IMR-90 (cell line): Measurements from ENCODE around the gene TUBB6.

Experiments used
- CEBPB ChIP-seq: IDR thresholded peaks from 2 replicates; pipeline ENCODE4 v1.6.1; 2012; ENCODE audit warnings: low read depth, low read length, improper control_type of control experiment
- CTCF ChIP-seq: conservative IDR thresholded peaks from 2 replicates; pipeline ENCODE4 v1.5.1; 2012; ENCODE audit warnings: mild to moderate bottlenecking, low read depth, low read length, improper control_type of control experiment
- ELK1 ChIP-seq: fragments of 150-350 bp; IDR thresholded peaks from 2 replicates; pipeline ENCODE4 v1.6.1; 2016; ENCODE audit warnings: low read depth, mild to moderate bottlenecking, low read length, moderate library complexity, borderline replicate concordance
- FOS ChIP-seq: fragments of 150-350 bp; IDR thresholded peaks from 2 replicates; pipeline ENCODE4 v1.6.1; 2016; ENCODE audit warnings: low read depth, low read length
- MAFK ChIP-seq: IDR thresholded peaks from 2 replicates; pipeline ENCODE4 v1.6.1; 2012; ENCODE audit warnings: low read depth, low read length, improper control_type of control experiment
- MAZ ChIP-seq: IDR thresholded peaks from 2 replicates; pipeline ENCODE4 v1.6.1; 2012; ENCODE audit warnings: low read depth, mild to moderate bottlenecking, low read length, improper control_type of control experiment, moderate library complexity, borderline replicate concordance
- MXI1 ChIP-seq: IDR thresholded peaks from 2 replicates; pipeline ENCODE4 v1.6.1; 2012; ENCODE audit warnings: low read depth, mild to moderate bottlenecking, low read length, moderate library complexity, borderline replicate concordance
- NFE2L2 ChIP-seq: fragments of 150-350 bp; IDR thresholded peaks from 2 replicates; pipeline ENCODE4 v1.6.1; 2016; ENCODE audit warnings: low read depth, mild to moderate bottlenecking, low read length
- POLR2A ChIP-seq: IDR thresholded peaks from 2 replicates; pipeline ENCODE4 v1.6.1; 2012; ENCODE audit warnings: mild to moderate bottlenecking, low read depth, low read length
- RAD21 ChIP-seq: IDR thresholded peaks from 2 replicates; pipeline ENCODE4 v1.6.1; 2012; ENCODE audit warnings: low read length, improper control_type of control experiment
- RCOR1 ChIP-seq: IDR thresholded peaks from 2 replicates; pipeline ENCODE4 v1.6.1; 2012; ENCODE audit warnings: mild to moderate bottlenecking, low read length, improper control_type of control experiment; ENCODE audit not compliant: insufficient replicate concordance
- SMC3 ChIP-seq: fragments of 150-350 bp; IDR thresholded peaks from 2 replicates; pipeline ENCODE4 v1.6.1; 2016; ENCODE audit warnings: low read depth, mild to moderate bottlenecking, antibody characterized with exemption, low read length, moderate library complexity
- USF2 ChIP-seq: fragments of 150-350 bp; IDR thresholded peaks from 2 replicates; pipeline ENCODE4 v1.6.1; 2017; ENCODE audit warnings: mild to moderate bottlenecking, antibody characterized with exemption, low read length, low read depth

GRCh38 chr18:12312976-12313375, 4.9 kb downstream of the TUBB6 start:
- TF ChIP-seq CTCF (no peak), POLR2A (no peak), USF2 (no peak), MAFK (no peak), RAD21 (no peak), FOS (no peak), MXI1 (no peak), CEBPB (no peak), MAZ (no peak), SMC3 (no peak), RCOR1 (no peak), ELK1 (no peak), NFE2L2 (no peak)
